CD4-positive, alpha-beta T cell (primary cell): ENCODE measurements around the gene PHLDB1. TPM values are rescaled to one million over a fixed set of nuclear protein-coding genes. Genes with fewer than 3 reads are reported as not detected.
"Not testable (repeated sequence)": the region's sequence is repeated elsewhere in the genome, so short reads cannot be mapped to it uniquely, and the experiment has no call there.

Experiments
- ATAC-seq: fragments of 200-7000 bp; cut with Tn5 transposase; one replicate; pipeline ENCODE4 v1.10.0; 2022; ENCODE audit warnings: mild to moderate bottlenecking; ENCODE audit not compliant: poor library complexity
- CTCF ChIA-PET: fragments of 350-600 bp; sonication (Branson Sonifier 250); formaldehyde crosslinking; loops from one replicate; lab custom pipeline; 2021; ENCODE audit warnings: antibody characterized with exemption, inconsistent platforms; lab: Charles Lee
- POLR2A ChIA-PET: fragments of 350-600 bp; sonication (Branson Sonifier 250); formaldehyde crosslinking; loops from one replicate; lab custom pipeline; 2021; ENCODE audit warnings: antibody characterized with exemption, inconsistent platforms; lab: Charles Lee
- DNase-seq, 14 experiments: peaks; one replicate each; pipeline ENCODE4 v3.0.0-alpha.2; 2013 to 2020; ENCODE audit warnings: mixed read lengths in 2 of 14
- H3K27ac ChIP-seq, 2 donors: one replicate each; pipeline versions ENCODE4 v1.5.1 to v1.7.0; 2013; ENCODE audit warnings: low read length in 2 of 2, low read depth in 1 of 2, mild to moderate bottlenecking in 1 of 2
- H3K27me3 ChIP-seq, 2 experiments: 1 replicate in 1 of 2; 2 replicates in 1 of 2; pipeline versions ENCODE4 v1.6.1 to v1.7.0; 2013; ENCODE audit warnings: low read length in 2 of 2, control low read depth in 1 of 2, mild to moderate bottlenecking in 1 of 2, moderate library complexity in 1 of 2; ENCODE audit not compliant: insufficient read depth in 2 of 2, control insufficient read depth in 1 of 2
- H3K36me3 ChIP-seq: one replicate; pipeline ENCODE4 v1.6.1; 2013; ENCODE audit warnings: low read length, control low read depth; ENCODE audit not compliant: insufficient read depth
- H3K4me1 ChIP-seq: one replicate; pipeline ENCODE4 v1.6.1; 2013; ENCODE audit warnings: low read length, control low read depth; ENCODE audit not compliant: insufficient read depth
- H3K4me3 ChIP-seq: one replicate; pipeline ENCODE4 v1.5.1; 2013; ENCODE audit warnings: mild to moderate bottlenecking, low read length, moderate library complexity
- H3K9me3 ChIP-seq, 2 experiments: 1 replicate in 1 of 2; 2 replicates in 1 of 2; pipeline versions ENCODE4 v1.6.1 to v1.7.0; 2013; ENCODE audit warnings: low read length in 2 of 2, mild to moderate bottlenecking in 2 of 2, control low read depth in 1 of 2, moderate library complexity in 1 of 2; ENCODE audit not compliant: control insufficient read depth in 1 of 2, insufficient read depth in 1 of 2
- H3K27ac Mint-ChIP-seq: one replicate; pipeline ENCODE4 v1.8.0; 2020; ENCODE audit warnings: mixed read lengths
- H3K27me3 Mint-ChIP-seq: one replicate; pipeline ENCODE4 v1.8.0; 2021; ENCODE audit warnings: mixed read lengths
- H3K36me3 Mint-ChIP-seq: one replicate; pipeline ENCODE4 v1.8.0; 2021; ENCODE audit warnings: low read depth, mixed read lengths
- H3K4me1 Mint-ChIP-seq: one replicate; pipeline ENCODE4 v1.8.0; 2021; ENCODE audit warnings: low read depth, mixed read lengths
- H3K4me3 Mint-ChIP-seq: one replicate; pipeline ENCODE4 v1.8.0; 2020; ENCODE audit warnings: mild to moderate bottlenecking, mixed read lengths
- H3K9me3 Mint-ChIP-seq: one replicate; pipeline ENCODE4 v1.8.0; 2020; ENCODE audit warnings: mixed read lengths
- intact Hi-C, 2 experiments: fragments of 100-400 bp; cut with DNase I in 1 of 2; cut with micrococcal nuclease in 1 of 2; formaldehyde crosslinking; loops; one replicate each; pipeline versions ENCODE4 v1.15.1 to v1.9.0; 2023 to 2025; cut with DNase I, micrococcal nuclease
- total RNA-seq, 174 experiments: library from RNA in 2 of 174; stranded (reverse) in 2 of 174; gene quantifications; one replicate each; pipeline ENCODE4 v1.2.3 and lab custom pipeline; 2021 to 2026
- TF ChIP-seq, protein P1 (sequence below): fragments of 200-600 bp; IDR thresholded peaks from one replicate; pipeline ENCODE4 v1.8.0; 2022; ENCODE audit warnings: antibody characterized with exemption, mild to moderate bottlenecking

The PHLDB1 gene
- total RNA-seq, 2 experiments from 2014 or later: 1.8 to 2.3 TPM

DNA sequence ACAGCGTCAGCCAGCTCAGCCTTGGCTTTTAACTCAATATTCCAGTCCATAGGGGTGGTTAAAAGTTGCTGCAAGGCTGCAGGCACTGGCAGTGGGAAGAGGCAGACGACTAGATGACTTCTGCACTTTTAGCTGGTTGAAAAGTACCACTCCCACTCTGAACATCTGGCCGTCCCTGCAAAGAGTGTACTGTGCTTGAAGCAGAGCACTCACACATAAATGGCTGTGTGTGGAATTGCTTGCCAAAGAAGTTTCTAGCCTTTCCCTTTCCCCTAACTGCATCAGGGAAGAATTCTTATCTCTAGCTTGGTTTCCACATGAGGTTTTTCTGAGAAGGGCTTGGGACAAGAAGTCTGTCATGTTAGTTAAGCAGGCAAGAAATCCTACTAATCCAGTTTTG, 5.1 kb upstream of the PHLDB1 start:
- H3K4me1 Mint-ChIP-seq: no peaks in the 10 kb centered on the region
- H3K4me1 ChIP-seq: peaks cover 2% of the 10 kb centered on the region
- POLR2A ChIA-PET: no interaction called here
- no peak for DNase-seq
- H3K4me3 Mint-ChIP-seq: no peak overlapping the region
- H3K27ac Mint-ChIP-seq: no peak overlapping the region
- no peaks in the 10 kb centered on the region for H3K27me3 Mint-ChIP-seq
- no peak overlapping the region for H3K4me3 ChIP-seq
- no peaks in the 10 kb centered on the region for H3K9me3 ChIP-seq
- no peaks in the 10 kb centered on the region for H3K27me3 ChIP-seq
- H3K36me3 ChIP-seq: peaks cover 51% of the 10 kb centered on the region
- CTCF ChIA-PET: no interaction called here
- H3K27ac ChIP-seq: no peak overlapping the region
- intact Hi-C loops: no loop called here
- peaks cover 52% of the 10 kb centered on the region for H3K36me3 Mint-ChIP-seq
- no peak for ATAC-seq
- TF ChIP-seq, protein P1, sequence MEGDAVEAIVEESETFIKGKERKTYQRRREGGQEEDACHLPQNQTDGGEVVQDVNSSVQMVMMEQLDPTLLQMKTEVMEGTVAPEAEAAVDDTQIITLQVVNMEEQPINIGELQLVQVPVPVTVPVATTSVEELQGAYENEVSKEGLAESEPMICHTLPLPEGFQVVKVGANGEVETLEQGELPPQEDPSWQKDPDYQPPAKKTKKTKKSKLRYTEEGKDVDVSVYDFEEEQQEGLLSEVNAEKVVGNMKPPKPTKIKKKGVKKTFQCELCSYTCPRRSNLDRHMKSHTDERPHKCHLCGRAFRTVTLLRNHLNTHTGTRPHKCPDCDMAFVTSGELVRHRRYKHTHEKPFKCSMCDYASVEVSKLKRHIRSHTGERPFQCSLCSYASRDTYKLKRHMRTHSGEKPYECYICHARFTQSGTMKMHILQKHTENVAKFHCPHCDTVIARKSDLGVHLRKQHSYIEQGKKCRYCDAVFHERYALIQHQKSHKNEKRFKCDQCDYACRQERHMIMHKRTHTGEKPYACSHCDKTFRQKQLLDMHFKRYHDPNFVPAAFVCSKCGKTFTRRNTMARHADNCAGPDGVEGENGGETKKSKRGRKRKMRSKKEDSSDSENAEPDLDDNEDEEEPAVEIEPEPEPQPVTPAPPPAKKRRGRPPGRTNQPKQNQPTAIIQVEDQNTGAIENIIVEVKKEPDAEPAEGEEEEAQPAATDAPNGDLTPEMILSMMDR: no peak
- no peaks in the 10 kb centered on the region for H3K9me3 Mint-ChIP-seq

DNA sequence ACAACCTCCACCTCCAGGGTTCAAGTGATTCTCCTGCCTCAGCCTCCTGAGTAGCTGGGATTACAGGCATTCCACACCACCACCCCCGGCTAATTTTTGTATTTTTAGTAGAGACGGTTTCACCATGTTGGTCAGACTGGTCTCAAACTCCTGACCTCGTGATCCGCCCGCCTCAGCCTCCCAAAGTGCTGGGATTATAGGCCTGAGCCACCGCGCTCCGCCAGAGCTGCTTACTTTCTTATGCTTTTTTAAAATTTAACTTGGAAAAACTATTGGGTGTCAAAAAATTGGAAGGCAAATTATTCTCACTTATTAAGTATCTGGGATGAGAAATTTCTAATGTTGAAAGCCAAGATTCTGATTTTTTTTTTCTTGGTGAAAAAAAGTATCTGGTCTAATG, 3.7 kb upstream of the PHLDB1 start:
- H3K4me3 Mint-ChIP-seq, H3K27me3 ChIP-seq, ATAC-seq, H3K27me3 Mint-ChIP-seq, H3K27ac ChIP-seq, intact Hi-C loops, H3K9me3 ChIP-seq, H3K4me1 Mint-ChIP-seq, H3K4me3 ChIP-seq, DNase-seq, H3K9me3 Mint-ChIP-seq, H3K27ac Mint-ChIP-seq: not testable (repeated sequence)
- Histone ChIP-seq H3K4me1 (peaks cover 16% of the 10 kb centered on the region), H3K36me3 (peaks cover 39% of the 10 kb centered on the region)
- ChIA-PET CTCF (interaction anchor here (1.2 kb wide), 1 partner anchor 8 kb away, joined by 3 read pairs; no protein-coding TSS in a partner anchor), POLR2A (interaction anchor here (0.7 to 2.3 kb wide), 4 partner anchors 9 to 118 kb away, joined by 3 to 8 read pairs (median 4); no protein-coding TSS in a partner anchor)
- peaks cover 38% of the 10 kb centered on the region for H3K36me3 Mint-ChIP-seq

DNA sequence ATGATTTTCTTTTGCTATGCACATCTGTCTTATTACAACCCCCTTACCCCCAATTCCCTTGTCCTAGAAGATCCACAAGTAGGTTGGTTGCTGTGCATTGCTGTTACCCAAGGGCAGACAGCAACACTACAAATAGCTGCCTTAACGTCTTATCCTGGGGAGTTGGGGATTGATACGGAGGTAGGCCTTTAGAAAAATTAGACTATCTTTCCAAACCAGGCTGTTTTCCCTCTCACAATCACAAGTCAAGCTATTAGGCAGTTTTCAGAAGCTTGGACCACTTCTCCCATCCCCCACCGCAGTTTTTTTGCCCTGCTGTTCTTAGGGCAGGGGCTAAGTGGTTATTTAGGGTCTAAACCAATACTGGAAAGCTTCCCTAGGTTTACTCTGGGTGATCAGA, 2.8 kb upstream of the PHLDB1 start:
- ChIA-PET POLR2A (interaction anchor here (2.0 to 2.3 kb wide), 2 partner anchors 10 to 32 kb away, joined by 5 to 8 read pairs; partner anchors contain the start of gene ARCN1), CTCF (interaction anchor here (1.3 kb wide), 1 partner anchor 9 kb away, joined by 8 read pairs; no protein-coding TSS in a partner anchor)
- Mint-ChIP-seq H3K4me3 (no peak overlapping the region), H3K9me3 (no peaks in the 10 kb centered on the region), H3K4me1 (peaks cover 12% of the 10 kb centered on the region), H3K36me3 (peaks cover 29% of the 10 kb centered on the region), H3K27me3 (no peaks in the 10 kb centered on the region), H3K27ac (peak overlapping the region; percentile 7)
- intact Hi-C loops: no loop called here
- Histone ChIP-seq H3K4me3 (no peak overlapping the region), H3K27me3 (no peaks in the 10 kb centered on the region), H3K27ac (no peak overlapping the region), H3K4me1 (peaks cover 24% of the 10 kb centered on the region), H3K9me3 (peaks cover 0 to 3% of the 10 kb centered on the region in 2 experiments), H3K36me3 (peaks cover 31% of the 10 kb centered on the region)
- TF ChIP-seq, protein P1: no peak
- ATAC-seq (no peak), DNase-seq (no peak)
